PC-9 (cell line): ENCODE measurements around the gene C1QTNF12. TPM values are rescaled to one million over a fixed set of nuclear protein-coding genes. Genes with fewer than 3 reads are reported as not detected.

Source experiments
- BruUV-seq: library from RNA; stranded (reverse); fragments of 400-500 nt; replicated peaks from 2 replicates; lab custom pipeline; 2021; lab: Mats Ljungman, UMichigan
- CTCF ChIA-PET: fragments of 300-600 bp; sonication (Branson Sonifier 250); formaldehyde crosslinking; loops from one replicate; lab custom pipeline; 2022; ENCODE audit warnings: antibody characterized with exemption; lab: Charles Lee
- POLR2A ChIA-PET: fragments of 300-600 bp; sonication (Branson Sonifier 250); formaldehyde crosslinking; loops from one replicate; lab custom pipeline; 2022; ENCODE audit warnings: antibody characterized with exemption; ENCODE audit not compliant: unreplicated experiment; lab: Charles Lee
- DNase-seq, 2 experiments: peaks; one replicate each; pipeline versions ENCODE4 v3.0.0 to v3.0.0-alpha.2; 2015 to 2022; ENCODE audit warnings: mixed read lengths in 1 of 2
- H2AFZ ChIP-seq: fragments of 200-600 bp; sonication (generic); 2 replicates; pipeline ENCODE4 v1.8.1; 2017; ENCODE audit warnings: antibody characterized with exemption
- H3F3A ChIP-seq: fragments of 200-600 bp; sonication (generic); 2 replicates; pipeline ENCODE4 v1.8.1; 2017; ENCODE audit warnings: antibody characterized with exemption, mild to moderate bottlenecking, low read depth; ENCODE audit not compliant: insufficient read depth
- H3K27ac ChIP-seq: fragments of 200-600 bp; sonication (generic); 2 replicates; pipeline ENCODE4 v1.6.1; 2016; ENCODE audit warnings: mixed run types
- H3K27me3 ChIP-seq: fragments of 200-600 bp; sonication (generic); 2 replicates; pipeline ENCODE4 v1.6.1; 2016; ENCODE audit warnings: low read depth, mixed run types; ENCODE audit not compliant: insufficient read depth
- H3K36me3 ChIP-seq: fragments of 200-600 bp; sonication (generic); 2 replicates; pipeline ENCODE4 v1.6.1; 2016; ENCODE audit warnings: low read depth, mixed run types
- H3K4me1 ChIP-seq: fragments of 200-600 bp; sonication (generic); replicated peaks from 2 replicates; pipeline ENCODE4 v1.6.1; 2016; ENCODE audit warnings: mixed run types; ENCODE audit not compliant: insufficient read depth
- H3K4me2 ChIP-seq: fragments of 200-600 bp; sonication (generic); 2 replicates; pipeline ENCODE4 v1.6.1; 2017; ENCODE audit warnings: mixed run types
- H3K4me3 ChIP-seq: fragments of 200-600 bp; sonication (generic); 2 replicates; pipeline ENCODE4 v1.6.1; 2016; ENCODE audit warnings: mixed run types
- H3K79me2 ChIP-seq: fragments of 200-600 bp; sonication (generic); 2 replicates; pipeline ENCODE4 v1.6.1; 2017; ENCODE audit warnings: low read depth, mixed run types
- H3K9me2 ChIP-seq: fragments of 200-600 bp; sonication (generic); 2 replicates; pipeline ENCODE4 v1.8.1; 2017; ENCODE audit warnings: mild to moderate bottlenecking; ENCODE audit not compliant: insufficient read depth
- H3K9me3 ChIP-seq: fragments of 200-600 bp; sonication (generic); 2 replicates; pipeline ENCODE4 v1.8.1; 2016; ENCODE audit warnings: low read depth; ENCODE audit not compliant: insufficient read depth
- H4K20me1 ChIP-seq: fragments of 200-600 bp; sonication (generic); 2 replicates; pipeline ENCODE4 v1.8.1; 2017; ENCODE audit not compliant: insufficient read depth
- CTCF ChIP-seq: fragments of 200-600 bp; sonication (generic); conservative IDR thresholded peaks from 2 replicates; pipeline ENCODE4 v1.6.1; 2017; ENCODE audit warnings: mixed run types, antibody characterized with exemption, mild to moderate bottlenecking, moderate library complexity
- EZH2 ChIP-seq: fragments of 200-600 bp; sonication (generic); IDR thresholded peaks from 2 replicates; pipeline ENCODE4 v1.8.0; 2017; ENCODE audit warnings: antibody characterized with exemption, low read depth
- intact Hi-C: fragments of 100-400 bp; cut with micrococcal nuclease; formaldehyde crosslinking; loops from one replicate; pipeline ENCODE4 v1.10.0; 2022; ENCODE audit not compliant: unreplicated experiment
- total RNA-seq: library from RNA; stranded (reverse); gene quantifications from 2 replicates; pipeline ENCODE4 v1.2.3, GENCODE V29; 2021

C1QTNF12 gene
- total RNA-seq, 1 experiment from 2014 or later = 5.2 TPM

- H4K20me1 ChIP-seq = no peaks in the 10 kb centered on the region
- no peak overlapping the region for H3K27ac ChIP-seq
- H3K9me3 ChIP-seq = no peaks in the 10 kb centered on the region
- ChIA-PET POLR2A (no interaction called here), CTCF (no interaction called here)
- H3F3A ChIP-seq = peaks cover 7% of the 10 kb centered on the region; the same call in 1 of the 2 replicates
- peaks cover 11% of the 10 kb centered on the region for H3K4me1 ChIP-seq
- H2AFZ ChIP-seq = no peak overlapping the region
- no peak for TF ChIP-seq CTCF
- no peak for TF ChIP-seq EZH2
- DNase-seq = no peak
- intact Hi-C loops = no loop called here
- BruUV-seq = no TSS peak
- no peak overlapping the region for H3K4me2 ChIP-seq
- H3K4me3 ChIP-seq = no peak overlapping the region
- H3K9me2 ChIP-seq = no peaks in the 10 kb centered on the region
- no peaks in the 10 kb centered on the region for H3K36me3 ChIP-seq
- no peaks in the 10 kb centered on the region for H3K79me2 ChIP-seq
- H3K27me3 ChIP-seq = peaks cover 13% of the 10 kb centered on the region; the same call in 1 of the 2 replicates
These were observed 42.0 kb downstream of the C1QTNF12 start for GRCh38 chr1:1204425-1204920.

DNA sequence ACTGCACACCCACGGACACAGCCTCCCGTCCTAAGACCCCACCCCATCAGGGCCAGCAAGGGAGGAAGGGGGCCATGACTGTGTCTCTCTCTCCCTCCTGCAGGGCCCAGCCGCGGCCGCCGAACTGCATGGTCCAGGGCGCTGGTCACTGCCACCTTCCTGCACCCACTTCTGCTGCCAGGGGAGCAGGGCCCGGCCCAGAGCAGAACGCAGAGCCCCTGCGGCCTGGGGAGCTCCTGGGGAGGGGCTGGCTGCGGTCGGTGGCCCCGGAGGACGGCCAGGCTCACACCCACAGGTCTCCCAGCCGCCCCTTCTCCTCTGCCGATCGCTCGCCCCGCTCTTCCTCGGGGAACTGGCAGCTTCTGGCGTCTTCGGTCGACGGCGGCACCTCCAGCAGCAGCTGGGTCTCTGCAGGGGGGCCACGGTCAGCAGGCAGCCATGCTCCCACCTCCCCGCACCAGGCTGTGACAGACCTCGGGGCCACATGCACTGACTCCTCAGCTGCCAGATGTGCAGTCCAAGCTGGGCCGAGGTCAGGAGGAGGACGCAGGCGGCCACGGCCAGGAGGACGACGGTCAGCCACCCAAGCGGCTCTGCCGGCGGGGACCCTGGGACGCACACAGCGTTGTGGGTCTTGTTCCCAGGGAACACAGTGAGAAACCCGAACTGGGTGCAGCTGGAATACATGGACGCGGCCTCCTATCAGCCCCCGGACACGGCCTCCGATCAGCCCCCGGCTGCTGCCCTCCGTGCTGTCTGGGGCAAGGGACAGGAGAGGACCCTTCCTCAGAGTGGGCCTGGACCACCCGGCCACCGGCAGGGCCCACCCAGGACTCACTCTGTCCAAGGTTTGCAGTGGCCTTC, 42.7 kb downstream of the C1QTNF12 start:
- Histone ChIP-seq H3K4me3 (no peak overlapping the region), H3K27me3 (peaks cover 13% of the 10 kb centered on the region; the same call in 1 of the 2 replicates), H3K36me3 (no peaks in the 10 kb centered on the region), H3K79me2 (no peaks in the 10 kb centered on the region), H3F3A (peaks cover 7% of the 10 kb centered on the region; the same call in 1 of the 2 replicates), H3K9me3 (no peaks in the 10 kb centered on the region), H2AFZ (no peak overlapping the region), H4K20me1 (no peaks in the 10 kb centered on the region), H3K9me2 (no peaks in the 10 kb centered on the region), H3K27ac (no peak overlapping the region), H3K4me2 (no peak overlapping the region), H3K4me1 (peaks cover 10% of the 10 kb centered on the region)
- ChIA-PET POLR2A (no interaction called here), CTCF (no interaction called here)
- no peak for DNase-seq
- intact Hi-C loops = no loop called here
- no TSS peak for BruUV-seq
- TF ChIP-seq EZH2 (no peak), CTCF (no peak)

DNA sequence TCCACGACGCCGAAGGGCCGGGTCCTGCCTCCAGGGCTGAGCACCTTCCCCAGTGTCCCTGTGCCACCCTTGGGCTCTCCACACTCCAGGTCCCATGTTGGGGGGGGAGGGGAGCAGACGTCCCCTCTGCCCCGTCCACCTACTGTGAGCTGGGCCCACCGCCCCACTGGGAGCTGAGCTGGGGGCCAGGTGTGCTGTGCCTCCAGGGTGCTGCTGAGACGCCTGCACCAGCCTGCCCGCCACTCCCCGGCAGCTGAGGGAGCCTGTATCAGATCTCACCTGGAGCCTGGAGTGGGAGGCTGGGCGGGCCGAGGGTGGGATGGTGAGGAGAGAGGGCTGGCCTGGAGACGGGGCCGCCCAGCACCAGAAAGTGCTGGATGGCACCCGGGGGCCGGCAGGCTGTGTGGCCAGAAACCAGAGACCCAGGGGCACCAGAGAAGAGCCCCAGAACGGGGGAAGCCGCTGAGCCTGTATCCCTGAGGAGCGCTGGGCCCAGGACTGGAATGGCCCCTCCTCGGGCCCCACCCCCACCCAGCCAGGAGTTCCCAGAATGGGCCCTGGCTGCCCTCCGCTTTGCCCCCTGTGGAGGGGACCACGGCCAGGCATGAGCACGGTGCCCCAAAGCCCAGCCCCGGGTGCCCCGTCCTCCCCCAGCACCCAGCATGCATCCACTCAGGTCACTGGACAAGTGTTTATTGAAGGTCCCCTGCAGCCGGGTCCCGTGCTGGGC, 43.5 kb downstream of the C1QTNF12 start:
- H3F3A ChIP-seq = peaks cover 7% of the 10 kb centered on the region; the same call in 1 of the 2 replicates
- 0 out of 2 replicates have a peak, but pooled peaks cover 3% of the 10 kb centered on the region for H3K4me1 ChIP-seq
- TF ChIP-seq CTCF (no peak), EZH2 (no peak)
- no peak overlapping the region for H3K4me2 ChIP-seq
- H2AFZ ChIP-seq = no peak overlapping the region
- ChIA-PET CTCF (no interaction called here), POLR2A (no interaction called here)
- intact Hi-C loops = no loop called here
- no peaks in the 10 kb centered on the region for H3K36me3 ChIP-seq
- no peak overlapping the region for H3K27ac ChIP-seq
- no peak overlapping the region for H3K4me3 ChIP-seq
- BruUV-seq = no TSS peak
- no peaks in the 10 kb centered on the region for H3K9me2 ChIP-seq
- H3K79me2 ChIP-seq = no peaks in the 10 kb centered on the region
- H3K27me3 ChIP-seq = peaks cover 13% of the 10 kb centered on the region; the same call in 1 of the 2 replicates
- no peaks in the 10 kb centered on the region for H4K20me1 ChIP-seq
- no peaks in the 10 kb centered on the region for H3K9me3 ChIP-seq
- no peak for DNase-seq
